ENCODE measurements around the gene TMED5.

DNA sequence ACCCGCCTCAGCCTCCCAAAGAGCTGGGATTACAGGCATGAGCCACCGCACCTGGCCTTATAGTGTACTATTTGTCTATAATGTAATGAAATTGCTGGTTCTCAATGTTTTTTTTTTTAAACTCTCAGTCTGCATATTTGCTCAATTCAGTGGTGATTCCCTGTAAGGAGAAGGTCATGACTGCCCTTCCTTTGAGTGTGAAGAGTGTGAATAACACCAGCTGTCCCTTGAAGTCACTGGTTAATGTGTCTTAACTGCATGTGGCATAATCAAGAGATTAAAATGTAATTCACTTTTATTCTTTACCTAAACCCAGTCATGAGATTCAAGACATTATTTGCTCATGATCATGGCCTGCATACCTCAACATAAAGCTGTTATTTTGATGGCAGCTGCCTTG is 70.6 kb downstream of the TMED5 start:
- TF ChIP-seq POLR2AphosphoS5 (IDR thresholded peaks at IDR 0.05; ENCODE audit: low read depth, low read length) (no peak), REST (IDR thresholded peaks at IDR 0.05; ENCODE audit: insufficient read depth in 1 of 2, low read depth in 2 of 2, low read length in 2 of 2) (no peak)
